ENCODE data around the gene VOPP1. TPM values are rescaled to one million over a fixed set of nuclear protein-coding genes. Genes with fewer than 3 reads are reported as not detected.

VOPP1 gene
- total and polyA plus RNA-seq, 2 of the 13 experiments (the other 11 are each of a cell fraction or from before 2014, with no cell fraction given), result 21.8 to 55.3 TPM

DNA sequence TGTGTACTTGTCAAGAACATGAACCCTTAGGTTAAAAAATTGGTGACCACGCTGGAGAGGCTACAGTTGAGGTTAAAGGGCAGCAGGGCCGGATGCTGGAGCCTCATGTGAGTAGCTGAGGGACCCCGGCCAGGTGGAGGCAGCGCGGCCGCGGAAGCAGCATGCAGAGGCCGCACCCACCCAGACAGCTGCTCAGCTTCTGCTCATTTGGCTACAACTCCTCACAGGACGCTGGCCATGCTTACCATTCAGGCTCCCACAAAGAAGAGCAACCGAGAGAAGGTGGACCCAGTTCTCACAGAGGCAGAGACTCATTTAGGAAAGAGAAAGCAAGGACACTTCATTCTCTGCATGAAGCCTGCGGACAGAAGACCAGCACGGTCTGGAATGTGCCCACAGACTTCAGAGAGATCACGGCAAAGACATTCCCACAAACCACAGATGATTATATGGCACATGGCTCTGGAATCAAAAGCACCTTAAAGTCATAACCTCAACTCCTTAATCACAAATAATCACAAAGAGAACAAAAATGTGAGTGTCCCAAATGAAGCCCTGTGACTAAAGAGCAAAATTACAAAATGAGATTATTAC is 94.4 kb downstream of the VOPP1 start:
- 96% methylated on average over 6 of the region's 13 CpGs for WGBS (ENCODE audit: low lambda C conversion rate)
- ChIA-PET CTCF (ENCODE audit: low intra/inter-chr PET ratio, low total read pairs) (no interaction called here), POLR2A (no interaction called here)
- no peak overlapping the region for H3K4me2 ChIP-seq (ENCODE audit: low read depth, low read length)
- no peaks in the 10 kb centered on the region for H3K27me3 ChIP-seq (ENCODE audit: control insufficient read depth in 1 of 2, insufficient read depth in 2 of 2, low read length in 2 of 2)
- H3K4me1 ChIP-seq (ENCODE audit: insufficient read depth, low read length), result no peaks in the 10 kb centered on the region
- no peak for FAIRE-seq
- no peaks in the 10 kb centered on the region for H3K9me3 ChIP-seq (ENCODE audit: low read length)
- no peak overlapping the region for H3K9ac ChIP-seq (ENCODE audit: insufficient read depth, low read depth, low read length)
- no TSS peak for BruUV-seq (replicated peaks)
- H4K20me1 ChIP-seq (ENCODE audit: insufficient read depth, low read length), result no peaks in the 10 kb centered on the region
- no peak overlapping the region for H3K4me3 ChIP-seq (replicated peaks in 1 of 3; ENCODE audit: insufficient read depth in 1 of 3, low read depth in 2 of 3, low read length in 3 of 3)
- in situ Hi-C loops (cut with HindIII; ENCODE audit: extremely low pct_ligation_motif_present, low pct_unique_long_range_greater_than_20kb) (no loop called here), intact Hi-C loops (cut with micrococcal nuclease; ENCODE audit: unreplicated experiment) (no loop called here)
- DNase-seq (ENCODE audit: low spot score), result no peak
- H3K27ac ChIP-seq (ENCODE audit: extremely low read length, insufficient read depth, low read length), result no peak overlapping the region
- no peaks in the 10 kb centered on the region for H3K79me2 ChIP-seq (ENCODE audit: insufficient read depth, low read length)
- no peak for ATAC-seq
- peaks cover 5 to 21% of the 10 kb centered on the region in 2 experiments; a peak in 4 of 5 replicates for H3K36me3 ChIP-seq (replicated peaks in 1 of 2; ENCODE audit: control insufficient read depth in 1 of 2, insufficient read depth in 2 of 2, low read length in 2 of 2)
- no peak overlapping the region for H2AFZ ChIP-seq (ENCODE audit: low read length)
- no peak for TF ChIP-seq TAF1 (CRISPR knock-in tag; IDR thresholded peaks at IDR 0.05)
- TF ChIP-seq ZFP90 (CRISPR knock-in tag; IDR thresholded peaks at IDR 0.05; ENCODE audit: borderline replicate concordance), result no peak
- TF ChIP-seq, protein P1, sequence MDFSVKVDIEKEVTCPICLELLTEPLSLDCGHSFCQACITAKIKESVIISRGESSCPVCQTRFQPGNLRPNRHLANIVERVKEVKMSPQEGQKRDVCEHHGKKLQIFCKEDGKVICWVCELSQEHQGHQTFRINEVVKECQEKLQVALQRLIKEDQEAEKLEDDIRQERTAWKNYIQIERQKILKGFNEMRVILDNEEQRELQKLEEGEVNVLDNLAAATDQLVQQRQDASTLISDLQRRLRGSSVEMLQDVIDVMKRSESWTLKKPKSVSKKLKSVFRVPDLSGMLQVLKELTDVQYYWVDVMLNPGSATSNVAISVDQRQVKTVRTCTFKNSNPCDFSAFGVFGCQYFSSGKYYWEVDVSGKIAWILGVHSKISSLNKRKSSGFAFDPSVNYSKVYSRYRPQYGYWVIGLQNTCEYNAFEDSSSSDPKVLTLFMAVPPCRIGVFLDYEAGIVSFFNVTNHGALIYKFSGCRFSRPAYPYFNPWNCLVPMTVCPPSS (IDR thresholded peaks at IDR 0.05), result no peak
- TF ChIP-seq KLF12 (CRISPR knock-in tag; IDR thresholded peaks at IDR 0.05; ENCODE audit: borderline replicate concordance), result no peak
- TF ChIP-seq, protein P2, sequence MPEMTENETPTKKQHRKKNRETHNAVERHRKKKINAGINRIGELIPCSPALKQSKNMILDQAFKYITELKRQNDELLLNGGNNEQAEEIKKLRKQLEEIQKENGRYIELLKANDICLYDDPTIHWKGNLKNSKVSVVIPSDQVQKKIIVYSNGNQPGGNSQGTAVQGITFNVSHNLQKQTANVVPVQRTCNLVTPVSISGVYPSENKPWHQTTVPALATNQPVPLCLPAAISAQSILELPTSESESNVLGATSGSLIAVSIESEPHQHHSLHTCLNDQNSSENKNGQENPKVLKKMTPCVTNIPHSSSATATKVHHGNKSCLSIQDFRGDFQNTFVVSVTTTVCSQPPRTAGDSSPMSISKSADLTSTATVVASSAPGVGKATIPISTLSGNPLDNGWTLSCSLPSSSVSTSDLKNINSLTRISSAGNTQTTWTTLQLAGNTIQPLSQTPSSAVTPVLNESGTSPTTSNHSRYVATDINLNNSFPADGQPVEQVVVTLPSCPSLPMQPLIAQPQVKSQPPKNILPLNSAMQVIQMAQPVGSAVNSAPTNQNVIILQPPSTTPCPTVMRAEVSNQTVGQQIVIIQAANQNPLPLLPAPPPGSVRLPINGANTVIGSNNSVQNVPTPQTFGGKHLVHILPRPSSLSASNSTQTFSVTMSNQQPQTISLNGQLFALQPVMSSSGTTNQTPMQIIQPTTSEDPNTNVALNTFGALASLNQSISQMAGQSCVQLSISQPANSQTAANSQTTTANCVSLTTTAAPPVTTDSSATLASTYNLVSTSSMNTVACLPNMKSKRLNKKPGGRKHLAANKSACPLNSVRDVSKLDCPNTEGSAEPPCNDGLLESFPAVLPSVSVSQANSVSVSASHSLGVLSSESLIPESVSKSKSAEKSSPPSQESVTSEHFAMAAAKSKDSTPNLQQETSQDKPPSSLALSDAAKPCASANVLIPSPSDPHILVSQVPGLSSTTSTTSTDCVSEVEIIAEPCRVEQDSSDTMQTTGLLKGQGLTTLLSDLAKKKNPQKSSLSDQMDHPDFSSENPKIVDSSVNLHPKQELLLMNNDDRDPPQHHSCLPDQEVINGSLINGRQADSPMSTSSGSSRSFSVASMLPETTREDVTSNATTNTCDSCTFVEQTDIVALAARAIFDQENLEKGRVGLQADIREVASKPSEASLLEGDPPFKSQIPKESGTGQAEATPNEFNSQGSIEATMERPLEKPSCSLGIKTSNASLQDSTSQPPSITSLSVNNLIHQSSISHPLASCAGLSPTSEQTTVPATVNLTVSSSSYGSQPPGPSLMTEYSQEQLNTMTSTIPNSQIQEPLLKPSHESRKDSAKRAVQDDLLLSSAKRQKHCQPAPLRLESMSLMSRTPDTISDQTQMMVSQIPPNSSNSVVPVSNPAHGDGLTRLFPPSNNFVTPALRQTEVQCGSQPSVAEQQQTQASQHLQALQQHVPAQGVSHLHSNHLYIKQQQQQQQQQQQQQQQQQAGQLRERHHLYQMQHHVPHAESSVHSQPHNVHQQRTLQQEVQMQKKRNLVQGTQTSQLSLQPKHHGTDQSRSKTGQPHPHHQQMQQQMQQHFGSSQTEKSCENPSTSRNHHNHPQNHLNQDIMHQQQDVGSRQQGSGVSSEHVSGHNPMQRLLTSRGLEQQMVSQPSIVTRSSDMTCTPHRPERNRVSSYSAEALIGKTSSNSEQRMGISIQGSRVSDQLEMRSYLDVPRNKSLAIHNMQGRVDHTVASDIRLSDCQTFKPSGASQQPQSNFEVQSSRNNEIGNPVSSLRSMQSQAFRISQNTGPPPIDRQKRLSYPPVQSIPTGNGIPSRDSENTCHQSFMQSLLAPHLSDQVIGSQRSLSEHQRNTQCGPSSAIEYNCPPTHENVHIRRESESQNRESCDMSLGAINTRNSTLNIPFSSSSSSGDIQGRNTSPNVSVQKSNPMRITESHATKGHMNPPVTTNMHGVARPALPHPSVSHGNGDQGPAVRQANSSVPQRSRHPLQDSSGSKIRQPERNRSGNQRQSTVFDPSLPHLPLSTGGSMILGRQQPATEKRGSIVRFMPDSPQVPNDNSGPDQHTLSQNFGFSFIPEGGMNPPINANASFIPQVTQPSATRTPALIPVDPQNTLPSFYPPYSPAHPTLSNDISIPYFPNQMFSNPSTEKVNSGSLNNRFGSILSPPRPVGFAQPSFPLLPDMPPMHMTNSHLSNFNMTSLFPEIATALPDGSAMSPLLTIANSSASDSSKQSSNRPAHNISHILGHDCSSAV (CRISPR knock-in tag; IDR thresholded peaks at IDR 0.05; ENCODE audit: borderline replicate concordance), result no peak
- no peak for TF ChIP-seq SPEN (CRISPR knock-in tag; IDR thresholded peaks at IDR 0.05; ENCODE audit: low read depth)
- no peak for TF ChIP-seq ZFYVE20 (CRISPR knock-in tag; IDR thresholded peaks at IDR 0.05; ENCODE audit: borderline replicate concordance, low read depth)
- TF ChIP-seq ZNF180 (CRISPR knock-in tag; IDR thresholded peaks at IDR 0.05; ENCODE audit: borderline replicate concordance, low read depth), result no peak
- no peak for TF ChIP-seq NFE2 (CRISPR knock-in tag; IDR thresholded peaks at IDR 0.05)

Data from HepG2 (cell line).